Measurements from ENCODE around the gene WASF1.

WASF1 gene

DNA sequence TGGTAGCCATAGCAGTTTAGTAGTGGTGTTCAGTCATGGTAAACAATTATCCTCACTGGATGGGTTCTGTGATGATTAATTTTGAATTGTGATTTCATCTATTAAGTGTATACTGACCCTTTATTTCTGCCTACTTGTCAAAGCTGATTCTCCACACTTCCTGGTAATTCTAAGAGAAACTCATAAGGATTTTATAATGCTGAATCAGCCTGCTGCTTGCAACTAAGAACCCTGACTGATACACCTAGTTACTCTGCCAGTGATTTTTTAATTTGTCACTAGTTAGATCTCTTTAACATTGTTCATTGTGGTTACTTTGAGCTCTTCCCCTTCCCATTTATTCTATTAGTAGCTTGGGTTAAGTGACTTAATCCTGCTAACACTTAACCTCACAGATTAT, 9.3 kb upstream of the WASF1 start:
- TF ChIP-seq, protein P1, sequence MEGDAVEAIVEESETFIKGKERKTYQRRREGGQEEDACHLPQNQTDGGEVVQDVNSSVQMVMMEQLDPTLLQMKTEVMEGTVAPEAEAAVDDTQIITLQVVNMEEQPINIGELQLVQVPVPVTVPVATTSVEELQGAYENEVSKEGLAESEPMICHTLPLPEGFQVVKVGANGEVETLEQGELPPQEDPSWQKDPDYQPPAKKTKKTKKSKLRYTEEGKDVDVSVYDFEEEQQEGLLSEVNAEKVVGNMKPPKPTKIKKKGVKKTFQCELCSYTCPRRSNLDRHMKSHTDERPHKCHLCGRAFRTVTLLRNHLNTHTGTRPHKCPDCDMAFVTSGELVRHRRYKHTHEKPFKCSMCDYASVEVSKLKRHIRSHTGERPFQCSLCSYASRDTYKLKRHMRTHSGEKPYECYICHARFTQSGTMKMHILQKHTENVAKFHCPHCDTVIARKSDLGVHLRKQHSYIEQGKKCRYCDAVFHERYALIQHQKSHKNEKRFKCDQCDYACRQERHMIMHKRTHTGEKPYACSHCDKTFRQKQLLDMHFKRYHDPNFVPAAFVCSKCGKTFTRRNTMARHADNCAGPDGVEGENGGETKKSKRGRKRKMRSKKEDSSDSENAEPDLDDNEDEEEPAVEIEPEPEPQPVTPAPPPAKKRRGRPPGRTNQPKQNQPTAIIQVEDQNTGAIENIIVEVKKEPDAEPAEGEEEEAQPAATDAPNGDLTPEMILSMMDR (IDR thresholded peaks at IDR 0.05; ENCODE audit: low read length, missing control alignments), result no peak
- H3K4me3 ChIP-seq (replicated peaks; ENCODE audit: low read depth, low read length), result no peak overlapping the region
- no peak for DNase-seq (ENCODE audit: low read depth)

DNA sequence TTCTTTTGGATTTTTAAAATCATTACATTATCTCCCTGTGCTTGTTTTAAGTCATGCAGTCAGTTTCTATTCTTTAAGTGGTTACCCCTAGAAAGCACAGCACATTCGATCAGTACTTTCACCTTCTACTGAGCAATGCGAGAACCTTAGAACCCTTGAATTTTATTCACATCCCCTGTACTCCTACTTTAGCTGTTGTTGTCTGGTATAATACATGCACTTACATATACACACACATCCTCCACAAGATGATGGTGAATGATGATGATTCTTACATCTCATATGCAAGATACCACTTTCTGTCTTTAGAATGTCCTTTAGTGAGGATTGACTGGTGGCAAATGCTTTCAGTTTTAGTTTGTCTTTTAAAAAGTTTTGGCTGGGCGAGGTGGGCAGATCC, 6.4 kb upstream of the WASF1 start:
- no peak for DNase-seq (ENCODE audit: low read depth)
- H3K4me3 ChIP-seq (replicated peaks; ENCODE audit: low read depth, low read length), result no peak overlapping the region
- TF ChIP-seq, protein P1 (IDR thresholded peaks at IDR 0.05; ENCODE audit: low read length, missing control alignments), result no peak

DNA sequence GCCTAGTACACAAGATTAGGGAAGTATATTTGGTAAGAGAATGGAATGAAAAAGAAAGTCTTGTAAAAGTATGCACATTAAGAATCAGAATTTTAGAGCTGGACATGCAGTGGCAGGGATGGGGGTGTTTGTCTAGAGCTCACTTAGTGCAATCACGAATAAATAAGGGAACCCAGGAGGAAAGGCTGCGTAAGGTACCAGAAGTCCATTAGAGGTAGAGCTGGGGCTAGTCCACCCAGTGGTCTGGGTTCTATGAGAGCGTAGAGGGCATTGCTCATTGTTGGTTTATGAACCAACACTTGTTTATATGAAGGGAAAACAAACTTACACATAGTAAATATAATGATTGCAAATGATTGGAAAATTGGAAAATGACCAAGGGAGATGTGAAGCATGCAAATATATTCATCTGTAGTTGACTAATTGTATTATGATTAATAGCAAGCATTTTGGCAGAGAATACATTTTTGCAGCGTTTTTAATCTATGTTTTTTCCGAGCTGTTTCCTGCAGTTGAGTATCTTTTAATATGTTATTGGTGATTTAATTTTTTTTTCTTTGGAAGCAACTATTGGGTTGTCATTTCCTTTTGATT, 3.9 kb upstream of the WASF1 start:
- no peak for DNase-seq (ENCODE audit: low read depth)
- H3K4me3 ChIP-seq (replicated peaks; ENCODE audit: low read depth, low read length), result no peak overlapping the region
- TF ChIP-seq, protein P1 (IDR thresholded peaks at IDR 0.05; ENCODE audit: low read length, missing control alignments), result no peak

DNA sequence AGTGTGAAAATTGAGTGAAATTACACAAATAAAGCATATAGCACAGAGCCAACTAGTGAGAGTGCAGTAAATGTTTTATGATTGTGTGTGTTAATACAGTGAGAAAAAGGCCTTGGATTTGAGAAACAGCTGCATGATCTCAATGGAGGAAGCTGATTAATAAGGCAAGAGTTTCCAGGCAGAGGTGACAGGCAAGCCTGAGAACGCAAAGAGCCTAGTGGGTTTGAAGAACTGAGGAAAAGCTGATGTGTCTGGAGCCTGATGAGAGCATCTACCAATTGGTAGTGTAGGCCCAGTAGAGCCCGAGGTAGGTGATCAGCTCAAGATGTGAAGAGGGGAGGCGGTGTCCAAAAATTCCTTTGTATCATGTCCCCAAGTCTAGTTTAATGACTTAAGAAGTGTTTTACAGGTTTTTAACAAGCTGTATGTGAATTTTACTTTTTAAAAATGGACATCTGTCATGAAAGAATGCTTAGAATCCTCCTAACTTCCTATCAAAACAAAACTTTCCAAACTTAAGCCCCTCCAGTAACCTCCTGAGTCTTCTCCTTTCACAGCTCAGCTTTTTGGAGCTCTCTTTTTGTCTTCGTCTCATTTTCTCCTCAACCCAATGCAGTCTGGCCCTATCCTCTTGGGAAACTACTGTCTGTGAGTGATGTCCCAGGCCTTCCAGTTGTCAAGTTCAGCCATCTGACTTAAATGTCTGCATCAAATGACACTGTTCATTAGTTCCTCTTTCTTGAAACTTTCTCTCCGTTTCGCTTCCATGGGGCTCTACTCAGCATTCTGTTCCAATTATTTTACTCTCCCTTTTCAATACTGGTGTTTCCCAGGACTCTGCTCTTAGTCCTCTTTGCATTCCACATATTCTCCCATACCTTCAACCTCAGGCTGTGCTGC, 1.9 kb upstream of the WASF1 start:
- peak; percentile 22 for DNase-seq (ENCODE audit: low read depth)
- TF ChIP-seq, protein P1 (IDR thresholded peaks at IDR 0.05; ENCODE audit: low read length, missing control alignments), result no peak
- H3K4me3 ChIP-seq (replicated peaks; ENCODE audit: low read depth, low read length), result peak overlapping the region; percentile 93

- no peak for DNase-seq (ENCODE audit: low read depth)
- H3K4me3 ChIP-seq (replicated peaks; ENCODE audit: low read depth, low read length), result peak within 1 kb of the TSS; percentile 93
- TF ChIP-seq, protein P1 (IDR thresholded peaks at IDR 0.05; ENCODE audit: low read length, missing control alignments), result no peak
These were observed 948 bp upstream of the WASF1 start, which contains the start of gene CDC40 for GRCh38 chr6:110180228-110181008. TSS of gene CDC40 (plus strand) at chr6:110180427. CDS start at chr6:110180445, 18 bp downstream.

DNA sequence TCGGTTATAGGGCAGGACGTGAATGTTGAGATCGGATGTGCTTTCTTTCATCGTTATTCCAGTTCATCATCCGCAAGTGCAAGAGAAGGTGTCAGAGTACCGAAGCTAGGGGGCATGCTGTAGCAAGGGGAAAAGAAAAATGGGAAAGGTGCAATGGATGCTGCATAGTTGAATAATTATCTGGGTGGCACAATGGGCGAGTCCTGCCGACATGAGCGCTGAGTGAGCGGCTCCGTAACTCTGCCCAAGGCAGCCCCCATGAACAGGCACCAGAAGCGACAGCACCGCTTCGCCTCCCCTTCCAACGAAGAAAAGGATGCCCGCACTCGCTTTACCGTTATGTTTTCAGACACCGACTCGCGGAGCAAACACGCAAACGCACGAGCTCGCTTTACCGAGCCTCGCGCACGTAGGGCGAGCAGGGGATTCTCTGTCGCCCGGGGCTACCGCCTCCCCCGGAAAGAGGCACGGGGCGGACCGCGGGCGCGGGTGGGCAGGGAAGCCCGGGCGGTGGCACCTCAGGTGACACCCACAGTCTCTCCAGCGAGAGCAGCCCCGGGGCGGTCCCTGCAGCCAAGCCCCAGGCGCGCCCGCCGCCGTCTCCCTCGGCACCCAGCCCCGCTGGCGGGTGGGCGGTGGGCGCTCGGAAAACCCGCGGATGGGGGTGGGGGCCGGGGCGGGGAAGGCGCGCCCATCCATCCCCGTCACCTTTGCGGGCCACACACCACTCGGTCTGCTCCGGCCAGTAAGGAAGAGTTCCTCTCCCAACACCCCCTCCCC, 654 bp downstream of the WASF1 start:
- peak; percentile 71 for DNase-seq (ENCODE audit: low read depth)
- peak overlapping the region; percentile 93 for H3K4me3 ChIP-seq (replicated peaks; ENCODE audit: low read depth, low read length)
- TF ChIP-seq, protein P1 (IDR thresholded peaks at IDR 0.05; ENCODE audit: low read length, missing control alignments), result peak; percentile 87

Data from fibroblast of pulmonary artery (primary cell).